HepG2 (cell line): ENCODE data around the gene PRKCE. TPM values are rescaled to one million over a fixed set of nuclear protein-coding genes. Genes with fewer than 3 reads are reported as not detected.
A peak's percentile ranks its signal among the peaks of the same experiment; 100 is the strongest.

Source experiments
- ATF7-NPFF ChIP-seq: sonication (generic); formaldehyde crosslinking; IDR thresholded peaks from 2 replicates; pipeline ENCODE4 v1.8.1; 2023; ENCODE audit warnings: mild to moderate bottlenecking, low read depth, missing genetic modification reagents, moderate library complexity
- BRCA1 ChIP-seq: sonication (generic); formaldehyde crosslinking; IDR thresholded peaks from 2 replicates; pipeline ENCODE4 v1.4.0; 2020; ENCODE audit warnings: missing genetic modification reagents
- FOXK1 ChIP-seq: sonication (generic); formaldehyde crosslinking; IDR thresholded peaks from 2 replicates; pipeline ENCODE4 v1.4.0; 2020; ENCODE audit warnings: low read depth, missing genetic modification reagents, borderline replicate concordance
- KDM1A ChIP-seq: IDR thresholded peaks from 2 replicates; pipeline ENCODE4 v1.6.1; 2016; ENCODE audit warnings: missing compliant biosample characterization
- KLF15 ChIP-seq: sonication (generic); formaldehyde crosslinking; IDR thresholded peaks from 2 replicates; pipeline ENCODE4 v1.8.1; 2023; ENCODE audit warnings: borderline replicate concordance, mild to moderate bottlenecking, inconsistent platforms, missing genetic modification reagents, mixed read lengths
- MAFF ChIP-seq: IDR thresholded peaks from 2 replicates; pipeline ENCODE4 v1.6.1; 2011; ENCODE audit warnings: low read depth, low read length, improper control_type of control experiment
- MAFK ChIP-seq, 2 experiments: IDR thresholded peaks in 1 of 2; conservative IDR thresholded peaks in 1 of 2; 2 replicates each; pipeline ENCODE4 v1.6.1; 2011; ENCODE audit warnings: improper control_type of control experiment in 2 of 2, low read length in 2 of 2
- MXD4 ChIP-seq: IDR thresholded peaks from 2 replicates; pipeline ENCODE4 v1.6.1; 2016; ENCODE audit warnings: mild to moderate bottlenecking, missing biosample characterization, missing genetic modification reagents
- ONECUT2 ChIP-seq: sonication (generic); formaldehyde crosslinking; IDR thresholded peaks from 2 replicates; pipeline ENCODE4 v1.4.0; 2020; ENCODE audit warnings: missing genetic modification reagents
- PTBP1 ChIP-seq: fragments of 200-400 bp; formaldehyde crosslinking; IDR thresholded peaks from 2 replicates; pipeline ENCODE4 v1.6.1; 2018; ENCODE audit warnings: low read length, low read depth; ENCODE audit not compliant: poor library complexity, severe bottlenecking
- ZFP37 ChIP-seq: sonication (generic); formaldehyde crosslinking; IDR thresholded peaks from 2 replicates; pipeline ENCODE4 v1.4.0; 2020; ENCODE audit warnings: missing genetic modification reagents, borderline replicate concordance
- ZMAT3 ChIP-seq: sonication (generic); formaldehyde crosslinking; conservative IDR thresholded peaks from 2 replicates; pipeline ENCODE4 v1.7.0; 2021; ENCODE audit warnings: missing genetic modification reagents
- ZNF572 ChIP-seq: sonication (generic); formaldehyde crosslinking; IDR thresholded peaks from 2 replicates; pipeline ENCODE4 v1.5.1; 2020; ENCODE audit warnings: mild to moderate bottlenecking, missing genetic modification reagents
- ZNF746 ChIP-seq: sonication (generic); formaldehyde crosslinking; IDR thresholded peaks from 2 replicates; pipeline ENCODE4 v1.8.0; 2022; ENCODE audit warnings: mild to moderate bottlenecking, missing genetic modification reagents
- polyA plus RNA-seq, 8 experiments: library from polyadenylated mRNA; depleted of rRNA in 3 of 8; stranded (reverse) in 7 of 8; unstranded in 1 of 8; fragments of >200 nt; fragmentation: Illumina TruSeq in 4 of 8; extraction: Trizol in 4 of 8; gene quantifications; 2 replicates each; pipeline versions ENCODE4 v1.2.1 to v1.2.3, GENCODE V29; 2011 to 2016; ENCODE audit warnings: low read depth in 4 of 8, missing spikeins in 1 of 8, mixed read lengths in 1 of 8; ENCODE audit not compliant: insufficient read depth in 1 of 8
- total RNA-seq, 5 experiments: library from RNA; depleted of rRNA; stranded (reverse); fragments of >200 nt; fragmentation: Illumina TruSeq; extraction: Trizol; gene quantifications; 2 replicates each; pipeline ENCODE4 v1.2.3, GENCODE V29; 2016; ENCODE audit warnings: low read depth in 1 of 5
- TF ChIP-seq, protein P1 (sequence below): sonication (generic); formaldehyde crosslinking; IDR thresholded peaks from 2 replicates; pipeline ENCODE4 v1.8.0; 2022; ENCODE audit warnings: missing genetic modification reagents, mild to moderate bottlenecking, borderline replicate concordance
- TF ChIP-seq, protein P2 (sequence below), 2 experiments: fragments of 450-650 bp in 1 of 2; sonication (generic) in 1 of 2; formaldehyde crosslinking; IDR thresholded peaks; 2 replicates each; pipeline versions ENCODE4 v1.5.0 to v1.8.0; 2020 to 2022; ENCODE audit warnings: mild to moderate bottlenecking in 1 of 2, missing genetic modification reagents in 1 of 2
- TF ChIP-seq, protein P3 (sequence below): sonication (generic); formaldehyde crosslinking; conservative IDR thresholded peaks from 2 replicates; pipeline ENCODE4 v1.8.0; 2022; ENCODE audit warnings: mild to moderate bottlenecking, moderate library complexity, missing genetic modification reagents
- TF ChIP-seq, protein P4 (sequence below), 2 experiments: sonication (generic) in 1 of 2; formaldehyde crosslinking in 1 of 2; IDR thresholded peaks; 2 replicates each; pipeline versions ENCODE4 v1.5.1 to v1.6.1; 2011 to 2020; ENCODE audit warnings: borderline replicate concordance in 1 of 2, low read depth in 1 of 2, low read length in 1 of 2, mild to moderate bottlenecking in 1 of 2, missing genetic modification reagents in 1 of 2, moderate library complexity in 1 of 2
- TF ChIP-seq, protein P5 (sequence below): sonication (generic); formaldehyde crosslinking; IDR thresholded peaks from 2 replicates; pipeline ENCODE4 v1.5.0; 2020; ENCODE audit warnings: missing genetic modification reagents, mild to moderate bottlenecking, borderline replicate concordance

PRKCE gene
- total and polyA plus RNA-seq, 2 of the 13 experiments (the other 11 are each of a cell fraction or from before 2014, with no cell fraction given), result 1.0 to 3.9 TPM

DNA sequence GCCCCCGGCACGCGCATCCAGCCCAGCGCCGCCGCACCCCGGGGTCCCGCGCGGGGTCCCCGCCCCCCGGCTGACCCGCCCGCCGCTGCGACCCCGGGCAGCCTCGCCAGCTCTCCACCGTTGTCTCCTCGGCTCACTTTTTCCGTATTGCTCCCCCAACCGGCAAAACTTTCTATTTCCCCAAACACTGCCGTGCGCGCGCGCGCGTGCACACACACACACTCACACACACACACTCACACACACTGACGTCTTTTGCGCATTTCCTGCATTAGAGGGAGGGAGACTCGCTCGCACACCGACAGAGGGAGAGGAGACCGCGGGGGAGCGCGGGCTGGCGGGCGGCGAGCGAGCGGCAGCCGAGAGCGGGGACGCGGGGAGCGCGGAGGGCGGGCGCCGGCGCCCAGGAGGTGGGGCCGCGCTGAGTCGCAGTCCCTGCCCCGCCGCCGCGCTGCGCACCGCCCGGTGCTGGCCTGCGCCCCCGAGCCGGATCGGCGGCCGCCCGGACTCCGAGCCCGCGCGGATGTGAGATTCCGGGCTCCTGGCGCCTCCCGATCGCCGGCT lies 542 bp upstream of the PRKCE start (continued):
- TF ChIP-seq, protein P1, sequence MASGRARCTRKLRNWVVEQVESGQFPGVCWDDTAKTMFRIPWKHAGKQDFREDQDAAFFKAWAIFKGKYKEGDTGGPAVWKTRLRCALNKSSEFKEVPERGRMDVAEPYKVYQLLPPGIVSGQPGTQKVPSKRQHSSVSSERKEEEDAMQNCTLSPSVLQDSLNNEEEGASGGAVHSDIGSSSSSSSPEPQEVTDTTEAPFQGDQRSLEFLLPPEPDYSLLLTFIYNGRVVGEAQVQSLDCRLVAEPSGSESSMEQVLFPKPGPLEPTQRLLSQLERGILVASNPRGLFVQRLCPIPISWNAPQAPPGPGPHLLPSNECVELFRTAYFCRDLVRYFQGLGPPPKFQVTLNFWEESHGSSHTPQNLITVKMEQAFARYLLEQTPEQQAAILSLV, result no peak
- no peak for TF ChIP-seq ONECUT2
- TF ChIP-seq FOXK1 (CRISPR knock-in tag), result peak; percentile 62; the same call in 1 of the 2 replicates
- peak; percentile 54; the same call in 1 of the 2 replicates for TF ChIP-seq KDM1A (CRISPR knock-in tag)
- TF ChIP-seq ZNF746 (CRISPR knock-in tag), result peak; percentile 93
- TF ChIP-seq MXD4, result no peak; the same call in 1 of the 2 replicates
- TF ChIP-seq ATF7-NPFF (CRISPR knock-in tag), result peak; percentile 87
- TF ChIP-seq MAFF, result no peak
- no peak for TF ChIP-seq KLF15
- TF ChIP-seq PTBP1, result peak; percentile 72
- TF ChIP-seq ZNF572 (CRISPR knock-in tag), result no peak
- no peak for TF ChIP-seq MAFK (conservative IDR thresholded peaks at IDR 0.05 in 1 of 2, IDR thresholded peaks at IDR 0.05 in 1 of 2; ENCODE audit: low read length in 2 of 2)
- TF ChIP-seq BRCA1, result no peak
- TF ChIP-seq, protein P2, sequence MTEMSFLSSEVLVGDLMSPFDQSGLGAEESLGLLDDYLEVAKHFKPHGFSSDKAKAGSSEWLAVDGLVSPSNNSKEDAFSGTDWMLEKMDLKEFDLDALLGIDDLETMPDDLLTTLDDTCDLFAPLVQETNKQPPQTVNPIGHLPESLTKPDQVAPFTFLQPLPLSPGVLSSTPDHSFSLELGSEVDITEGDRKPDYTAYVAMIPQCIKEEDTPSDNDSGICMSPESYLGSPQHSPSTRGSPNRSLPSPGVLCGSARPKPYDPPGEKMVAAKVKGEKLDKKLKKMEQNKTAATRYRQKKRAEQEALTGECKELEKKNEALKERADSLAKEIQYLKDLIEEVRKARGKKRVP (CRISPR knock-in tag; IDR thresholded peaks at IDR 0.05), result peak in 1 of 2 experiments; percentile 74; a peak in 2 of 4 replicates
- TF ChIP-seq, protein P3, sequence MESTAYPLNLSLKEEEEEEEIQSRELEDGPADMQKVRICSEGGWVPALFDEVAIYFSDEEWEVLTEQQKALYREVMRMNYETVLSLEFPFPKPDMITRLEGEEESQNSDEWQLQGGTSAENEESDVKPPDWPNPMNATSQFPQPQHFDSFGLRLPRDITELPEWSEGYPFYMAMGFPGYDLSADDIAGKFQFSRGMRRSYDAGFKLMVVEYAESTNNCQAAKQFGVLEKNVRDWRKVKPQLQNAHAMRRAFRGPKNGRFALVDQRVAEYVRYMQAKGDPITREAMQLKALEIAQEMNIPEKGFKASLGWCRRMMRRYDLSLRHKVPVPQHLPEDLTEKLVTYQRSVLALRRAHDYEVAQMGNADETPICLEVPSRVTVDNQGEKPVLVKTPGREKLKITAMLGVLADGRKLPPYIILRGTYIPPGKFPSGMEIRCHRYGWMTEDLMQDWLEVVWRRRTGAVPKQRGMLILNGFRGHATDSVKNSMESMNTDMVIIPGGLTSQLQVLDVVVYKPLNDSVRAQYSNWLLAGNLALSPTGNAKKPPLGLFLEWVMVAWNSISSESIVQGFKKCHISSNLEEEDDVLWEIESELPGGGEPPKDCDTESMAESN (CRISPR knock-in tag), result peak; percentile 54; the same call in 1 of the 2 replicates
- TF ChIP-seq ZMAT3 (CRISPR knock-in tag), result no peak
- TF ChIP-seq, protein P4, sequence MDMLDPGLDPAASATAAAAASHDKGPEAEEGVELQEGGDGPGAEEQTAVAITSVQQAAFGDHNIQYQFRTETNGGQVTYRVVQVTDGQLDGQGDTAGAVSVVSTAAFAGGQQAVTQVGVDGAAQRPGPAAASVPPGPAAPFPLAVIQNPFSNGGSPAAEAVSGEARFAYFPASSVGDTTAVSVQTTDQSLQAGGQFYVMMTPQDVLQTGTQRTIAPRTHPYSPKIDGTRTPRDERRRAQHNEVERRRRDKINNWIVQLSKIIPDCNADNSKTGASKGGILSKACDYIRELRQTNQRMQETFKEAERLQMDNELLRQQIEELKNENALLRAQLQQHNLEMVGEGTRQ (IDR thresholded peaks at IDR 0.05; ENCODE audit: low read depth, low read length), result no peak
- TF ChIP-seq, protein P4 (CRISPR knock-in tag; IDR thresholded peaks at IDR 0.05; ENCODE audit: borderline replicate concordance), result no peak
- TF ChIP-seq, protein P5, sequence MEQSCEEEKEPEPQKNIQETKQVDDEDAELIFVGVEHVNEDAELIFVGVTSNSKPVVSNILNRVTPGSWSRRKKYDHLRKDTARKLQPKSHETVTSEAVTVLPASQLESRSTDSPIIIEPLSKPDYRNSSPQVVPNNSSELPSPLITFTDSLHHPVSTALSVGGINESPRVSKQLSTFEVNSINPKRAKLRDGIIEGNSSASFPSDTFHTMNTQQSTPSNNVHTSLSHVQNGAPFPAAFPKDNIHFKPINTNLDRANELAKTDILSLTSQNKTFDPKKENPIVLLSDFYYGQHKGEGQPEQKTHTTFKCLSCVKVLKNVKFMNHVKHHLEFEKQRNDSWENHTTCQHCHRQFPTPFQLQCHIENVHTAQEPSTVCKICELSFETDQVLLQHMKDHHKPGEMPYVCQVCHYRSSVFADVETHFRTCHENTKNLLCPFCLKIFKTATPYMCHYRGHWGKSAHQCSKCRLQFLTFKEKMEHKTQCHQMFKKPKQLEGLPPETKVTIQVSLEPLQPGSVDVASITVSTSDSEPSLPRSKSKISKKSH (CRISPR knock-in tag), result 0 out of 2 replicates have a peak, but pooled peaks have one; percentile 28
- TF ChIP-seq ZFP37 (CRISPR knock-in tag), result no peak
